Activated CD4-positive, alpha-beta T cell treated with anti-CD3 and anti-CD28 coated beads, Interleukin-2, amount 10 ng/mL, durations not matched to agents 7 days and 5 days (primary cell): ENCODE data around the gene MTMR3. TPM values are rescaled to one million over a fixed set of nuclear protein-coding genes. Genes with fewer than 3 reads are reported as not detected.
"Not testable (repeated sequence)": the region's sequence is repeated elsewhere in the genome, so short reads cannot be mapped to it uniquely, and the experiment has no call there.

ENCODE experiments used
- CTCF ChIA-PET: fragments of 350-600 bp; sonication (Branson Sonifier 250); formaldehyde crosslinking; loops from one replicate; lab custom pipeline; 2021; ENCODE audit warnings: antibody characterized with exemption; lab: Charles Lee
- POLR2A ChIA-PET: fragments of 350-600 bp; sonication (Branson Sonifier 250); formaldehyde crosslinking; loops from one replicate; lab custom pipeline; 2021; ENCODE audit warnings: antibody characterized with exemption; lab: Charles Lee
- DNase-seq: peaks from one replicate; pipeline ENCODE4 v3.0.0-alpha.2; 2020
- H3K27ac Mint-ChIP-seq: one replicate; pipeline ENCODE4 v1.8.0; 2021; ENCODE audit warnings: mild to moderate bottlenecking, moderate library complexity, mixed read lengths
- H3K27me3 Mint-ChIP-seq: one replicate; pipeline ENCODE4 v1.8.0; 2021; ENCODE audit warnings: mixed read lengths
- H3K36me3 Mint-ChIP-seq: one replicate; pipeline ENCODE4 v1.8.0; 2021; ENCODE audit warnings: low read depth, mixed read lengths
- H3K4me1 Mint-ChIP-seq: one replicate; pipeline ENCODE4 v1.8.0; 2021; ENCODE audit warnings: mixed read lengths
- H3K4me3 Mint-ChIP-seq: one replicate; pipeline ENCODE4 v1.8.0; 2021; ENCODE audit warnings: mild to moderate bottlenecking, moderate library complexity, mixed read lengths
- H3K9me3 Mint-ChIP-seq: one replicate; pipeline ENCODE4 v1.8.0; 2021; ENCODE audit warnings: mixed read lengths
- total RNA-seq, 2 experiments: library from RNA; stranded (reverse); gene quantifications; one replicate each; pipeline ENCODE4 v1.2.3, GENCODE V29; 2021

Gene MTMR3
- total RNA-seq, 2 experiments from 2014 or later: 24.3 to 27.9 TPM

DNA sequence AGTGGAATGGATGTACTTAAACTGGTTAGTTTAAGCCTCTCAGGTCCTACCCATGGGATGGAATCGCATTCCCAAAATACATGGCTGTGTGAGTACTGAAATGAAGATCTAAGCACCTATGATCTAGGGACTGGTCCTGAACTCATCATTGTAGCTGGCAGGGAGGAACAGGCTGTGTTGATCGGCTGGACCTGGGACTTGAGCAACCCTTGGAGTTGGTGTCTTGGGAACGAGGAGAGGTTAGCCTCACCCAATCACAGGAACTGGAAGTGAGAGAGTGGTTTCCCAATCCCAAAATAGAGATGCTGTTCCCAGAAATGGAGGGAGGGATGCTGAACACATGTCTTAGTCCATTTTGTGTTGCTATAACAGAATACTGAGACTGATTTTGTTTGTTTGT, 28.5 kb upstream of the MTMR3 start:
- no peak overlapping the region for H3K27ac Mint-ChIP-seq
- no peaks in the 10 kb centered on the region for H3K9me3 Mint-ChIP-seq
- POLR2A ChIA-PET: no interaction called here
- DNase-seq: no peak
- H3K4me3 Mint-ChIP-seq: no peak overlapping the region
- CTCF ChIA-PET: no interaction called here
- H3K27me3 Mint-ChIP-seq: no peaks in the 10 kb centered on the region
- no peaks in the 10 kb centered on the region for H3K4me1 Mint-ChIP-seq
- no peaks in the 10 kb centered on the region for H3K36me3 Mint-ChIP-seq

- POLR2A ChIA-PET: no interaction called here
- no peak overlapping the region for H3K4me3 Mint-ChIP-seq
- CTCF ChIA-PET: interaction anchor here (1.0 kb wide), 1 partner anchor 188 kb away, joined by 3 read pairs; no protein-coding TSS in a partner anchor
- H3K36me3 Mint-ChIP-seq: no peaks in the 10 kb centered on the region
- H3K27ac Mint-ChIP-seq: no peak overlapping the region
- no peaks in the 10 kb centered on the region for H3K9me3 Mint-ChIP-seq
- H3K4me1 Mint-ChIP-seq: no peaks in the 10 kb centered on the region
- H3K27me3 Mint-ChIP-seq: peaks cover 3% of the 10 kb centered on the region
- no peak for DNase-seq
These were observed 27.3 kb upstream of the MTMR3 start for GRCh38 chr22:29855611-29856181.

- no peak overlapping the region for H3K4me3 Mint-ChIP-seq
- H3K36me3 Mint-ChIP-seq: no peaks in the 10 kb centered on the region
- H3K4me1 Mint-ChIP-seq: no peaks in the 10 kb centered on the region
- H3K27me3 Mint-ChIP-seq: peaks cover 5% of the 10 kb centered on the region
- ChIA-PET CTCF (interaction anchor here (1.0 kb wide), 1 partner anchor 188 kb away, joined by 3 read pairs; no protein-coding TSS in a partner anchor), POLR2A (no interaction called here)
- DNase-seq: no peak
- H3K9me3 Mint-ChIP-seq: no peaks in the 10 kb centered on the region
- no peak overlapping the region for H3K27ac Mint-ChIP-seq
These were observed 26.5 kb upstream of the MTMR3 start for GRCh38 chr22:29856496-29856895.

DNA sequence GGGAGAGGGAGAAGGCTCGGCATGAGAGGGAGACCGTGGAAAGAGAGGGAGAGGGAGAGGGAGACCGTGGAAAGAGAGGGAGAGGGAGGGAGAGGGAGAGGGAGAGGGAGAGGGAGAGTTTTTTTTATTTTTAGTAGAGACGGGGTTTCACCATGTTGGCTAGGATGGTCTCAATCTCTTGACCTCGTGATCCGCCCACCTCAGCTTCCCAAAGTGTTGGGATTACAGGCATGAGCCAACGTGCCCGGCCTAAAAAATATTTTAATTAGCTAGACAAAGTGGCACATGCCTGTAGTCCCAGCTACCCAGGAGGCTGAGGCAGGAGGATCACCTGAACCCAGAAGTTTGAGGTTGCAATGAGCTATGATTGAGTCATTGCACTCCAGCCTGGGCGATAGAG, 23.9 kb upstream of the MTMR3 start:
- H3K4me3 Mint-ChIP-seq, H3K27ac Mint-ChIP-seq, DNase-seq, H3K27me3 Mint-ChIP-seq, H3K36me3 Mint-ChIP-seq, H3K4me1 Mint-ChIP-seq, H3K9me3 Mint-ChIP-seq, POLR2A ChIA-PET, CTCF ChIA-PET: not testable (repeated sequence)

DNA sequence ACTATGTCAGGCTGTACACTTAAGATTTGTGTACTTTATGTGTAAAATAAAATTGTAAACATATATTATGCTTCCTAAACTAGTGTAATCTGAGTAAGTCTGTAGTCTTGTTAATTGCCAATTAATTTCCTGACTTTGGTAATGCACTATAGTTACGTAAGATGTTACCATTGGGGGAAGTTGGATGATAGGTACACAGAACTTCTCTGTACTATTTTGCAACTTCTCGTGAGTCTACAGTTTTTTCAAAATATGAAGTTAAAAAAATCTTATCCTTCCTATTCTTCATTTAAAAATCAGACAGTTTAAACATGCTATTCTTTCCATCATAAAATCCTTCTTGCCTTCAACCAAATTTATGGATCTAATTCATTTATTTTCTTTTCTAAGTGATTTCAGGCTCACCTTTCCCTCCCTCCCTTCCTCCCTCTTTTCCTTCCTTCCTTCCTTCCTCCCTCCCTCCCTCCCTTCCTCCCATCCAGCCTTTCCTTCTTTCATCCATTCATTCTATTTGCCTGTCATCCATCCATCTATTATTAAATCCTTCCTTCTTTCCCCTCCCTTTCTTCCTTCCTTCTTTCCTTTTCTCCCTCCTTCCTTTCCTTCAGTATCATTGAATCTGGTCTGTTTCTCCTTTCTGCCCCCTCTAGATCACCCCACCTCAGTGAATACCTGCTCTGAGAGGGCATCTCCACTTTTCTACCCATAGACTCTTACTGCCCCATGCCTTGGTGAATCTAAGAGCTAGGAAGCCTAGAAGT, 22.8 kb upstream of the MTMR3 start:
- no peaks in the 10 kb centered on the region for H3K4me1 Mint-ChIP-seq
- H3K36me3 Mint-ChIP-seq: no peaks in the 10 kb centered on the region
- ChIA-PET POLR2A (no interaction called here), CTCF (no interaction called here)
- H3K27me3 Mint-ChIP-seq: peaks cover 5% of the 10 kb centered on the region
- H3K4me3 Mint-ChIP-seq: no peak overlapping the region
- DNase-seq: no peak
- H3K9me3 Mint-ChIP-seq: no peaks in the 10 kb centered on the region
- H3K27ac Mint-ChIP-seq: no peak overlapping the region

GRCh38 chr22:29861672-29862297, 21.2 kb upstream of the MTMR3 start:
- Mint-ChIP-seq H3K4me3 (no peak overlapping the region), H3K27ac (no peak overlapping the region), H3K9me3 (no peaks in the 10 kb centered on the region), H3K36me3 (no peaks in the 10 kb centered on the region), H3K4me1 (no peaks in the 10 kb centered on the region), H3K27me3 (peaks cover 5% of the 10 kb centered on the region)
- ChIA-PET CTCF (interaction anchor here (1.1 kb wide), 1 partner anchor 163 kb away, joined by 3 read pairs; no protein-coding TSS in a partner anchor), POLR2A (interaction anchor here (0.6 kb wide), 1 partner anchor 250 kb away, joined by 3 read pairs; no protein-coding TSS in a partner anchor)
- DNase-seq: no peak

DNA sequence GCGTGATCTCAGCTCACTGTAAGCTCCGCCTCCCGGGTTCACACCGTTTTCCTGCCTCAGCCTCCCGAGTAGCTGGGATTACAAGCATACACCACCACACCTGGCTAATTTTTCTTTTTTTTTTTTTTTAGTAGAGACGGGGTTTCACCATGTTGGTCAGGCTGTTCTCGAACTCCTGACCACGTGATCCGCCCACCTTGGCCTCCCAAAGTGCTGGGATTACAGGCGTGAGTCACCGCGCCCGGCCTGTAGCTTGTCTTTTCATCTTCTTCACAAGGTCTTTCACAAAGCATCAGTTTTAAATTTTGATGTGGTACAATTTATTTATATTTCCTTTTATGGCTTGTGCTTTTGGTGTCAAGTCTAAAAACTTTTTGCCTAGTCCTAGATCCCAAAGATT, 17.4 kb upstream of the MTMR3 start:
- H3K4me3 Mint-ChIP-seq, H3K27me3 Mint-ChIP-seq, H3K9me3 Mint-ChIP-seq, H3K27ac Mint-ChIP-seq, H3K36me3 Mint-ChIP-seq, POLR2A ChIA-PET, H3K4me1 Mint-ChIP-seq, DNase-seq: not testable (repeated sequence)
- CTCF ChIA-PET: interaction anchor here (0.7 to 1.4 kb wide), 3 partner anchors 16 to 20 kb away, joined by 3 to 6 read pairs (median 3); partner anchors contain the start of gene MTMR3

GRCh38 chr22:29867260-29867659, 15.7 kb upstream of the MTMR3 start:
- POLR2A ChIA-PET: no interaction called here

GRCh38 chr22:29867851-29868250, 15.1 kb upstream of the MTMR3 start:
- Mint-ChIP-seq H3K9me3 (no peaks in the 10 kb centered on the region), H3K27ac (no peak overlapping the region), H3K36me3 (no peaks in the 10 kb centered on the region), H3K4me3 (no peak overlapping the region), H3K4me1 (peaks cover 12% of the 10 kb centered on the region), H3K27me3 (no peaks in the 10 kb centered on the region)
- CTCF ChIA-PET: no interaction called here
- no peak for DNase-seq
- POLR2A ChIA-PET: no interaction called here

More at GRCh38 chr22:29867260-29867659, 15.7 kb upstream of the MTMR3 start:
- H3K27ac Mint-ChIP-seq: no peak overlapping the region
- H3K9me3 Mint-ChIP-seq: no peaks in the 10 kb centered on the region
- peaks cover 12% of the 10 kb centered on the region for H3K4me1 Mint-ChIP-seq
- H3K27me3 Mint-ChIP-seq: no peaks in the 10 kb centered on the region
- CTCF ChIA-PET: no interaction called here
- DNase-seq: no peak
- H3K4me3 Mint-ChIP-seq: no peak overlapping the region
- H3K36me3 Mint-ChIP-seq: no peaks in the 10 kb centered on the region

DNA sequence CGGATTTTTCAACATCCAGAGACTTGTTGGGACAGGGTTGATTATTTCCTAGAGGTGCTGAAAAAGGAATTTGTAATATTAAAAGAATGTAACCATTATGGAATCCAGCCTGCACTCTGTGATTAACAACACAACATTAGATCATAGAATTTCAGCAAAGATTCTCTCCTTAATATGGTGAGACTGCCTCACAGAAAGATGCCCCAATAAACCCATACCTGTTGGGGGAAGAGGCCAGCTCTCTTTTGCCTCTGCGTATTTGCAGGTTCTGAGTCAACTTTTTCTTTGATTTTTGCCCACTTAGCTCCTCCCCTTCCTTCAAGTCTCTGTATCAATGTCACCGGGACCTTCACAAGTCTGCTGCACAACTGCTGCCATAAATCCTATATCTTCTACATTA, 12.4 kb upstream of the MTMR3 start:
- Mint-ChIP-seq H3K4me3 (no peak overlapping the region), H3K36me3 (no peaks in the 10 kb centered on the region), H3K9me3 (no peaks in the 10 kb centered on the region), H3K27ac (no peak overlapping the region), H3K4me1 (peaks cover 12% of the 10 kb centered on the region), H3K27me3 (peaks cover 15% of the 10 kb centered on the region)
- ChIA-PET CTCF (interaction anchor here (1.1 to 1.9 kb wide), 5 partner anchors 12 to 66 kb away, joined by 3 to 11 read pairs (median 3); no protein-coding TSS in a partner anchor), POLR2A (no interaction called here)
- DNase-seq: peak; percentile 24

GRCh38 chr22:29871684-29872083, 11.3 kb upstream of the MTMR3 start:
- peaks cover 17% of the 10 kb centered on the region for H3K27me3 Mint-ChIP-seq
- H3K9me3 Mint-ChIP-seq: no peaks in the 10 kb centered on the region
- H3K4me3 Mint-ChIP-seq: no peak overlapping the region
- no peaks in the 10 kb centered on the region for H3K36me3 Mint-ChIP-seq
- DNase-seq: no peak
- H3K4me1 Mint-ChIP-seq: peaks cover 12% of the 10 kb centered on the region
- POLR2A ChIA-PET: no interaction called here
- CTCF ChIA-PET: interaction anchor here (0.6 to 1.9 kb wide), 4 partner anchors 10 to 24 kb away, joined by 3 to 11 read pairs (median 4); partner anchors contain the start of gene MTMR3
- no peak overlapping the region for H3K27ac Mint-ChIP-seq

DNA sequence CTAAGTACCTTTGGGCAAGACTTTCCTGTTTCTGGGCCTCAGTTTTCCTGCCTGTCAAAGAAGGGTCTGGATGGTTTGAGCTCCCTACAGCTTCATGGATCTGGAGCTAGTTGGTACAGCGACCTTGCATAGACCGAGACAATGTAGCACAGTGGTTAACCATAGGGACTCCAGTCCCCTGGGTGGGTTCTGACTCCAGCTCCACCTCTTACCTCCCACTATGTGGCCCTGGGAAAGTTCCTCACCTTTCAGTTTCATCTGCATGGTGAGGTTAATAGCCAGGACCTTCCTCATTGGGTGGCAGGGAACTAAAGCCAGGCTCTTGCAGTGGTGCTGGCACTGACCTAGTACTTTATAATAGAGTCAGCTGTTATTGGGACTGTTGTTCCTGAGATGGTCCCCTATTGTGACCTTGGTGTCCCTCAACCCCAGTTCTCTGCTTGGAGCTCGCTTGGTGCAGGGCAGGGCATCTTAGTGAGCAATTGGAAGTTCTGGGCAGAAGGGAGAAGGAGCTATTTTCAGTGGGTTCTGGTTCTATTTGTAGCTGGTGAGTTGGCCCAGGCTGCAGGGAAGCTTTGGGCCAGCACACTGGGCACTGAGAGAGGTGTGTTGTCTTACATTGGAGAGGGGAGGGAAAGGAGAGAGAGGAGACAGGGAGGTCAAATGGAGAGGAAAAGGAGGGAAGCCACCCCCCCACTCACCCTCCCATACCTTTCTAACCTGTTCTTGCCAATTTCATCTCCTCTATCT, 10.7 kb upstream of the MTMR3 start:
- Mint-ChIP-seq H3K27me3 (peaks cover 17% of the 10 kb centered on the region), H3K36me3 (no peaks in the 10 kb centered on the region), H3K4me3 (no peak overlapping the region), H3K9me3 (no peaks in the 10 kb centered on the region), H3K4me1 (peaks cover 12% of the 10 kb centered on the region), H3K27ac (no peak overlapping the region)
- ChIA-PET CTCF (interaction anchor here (0.7 to 1.9 kb wide), 4 partner anchors 11 to 363 kb away, joined by 3 to 11 read pairs (median 3); partner anchors contain the start of gene MTMR3), POLR2A (no interaction called here)
- no peak for DNase-seq
